Uterus (tissue), 4 donors: ENCODE results near the gene TMEM239. TPM values are rescaled to one million over a fixed set of nuclear protein-coding genes. Genes with fewer than 3 reads are reported as not detected.

Source experiments
- DNase-seq, 2 donors: peaks; one replicate each; pipeline ENCODE4 v3.0.0-alpha.2; 2019 to 2020
- H3K27ac ChIP-seq, 2 donors: fragments of 200-600 bp; sonication (generic); 1 replicate in 1 of 2; 2 replicates in 1 of 2; pipeline ENCODE4 v1.5.1; 2016 to 2018
- H3K27me3 ChIP-seq, 2 donors: fragments of 200-600 bp; sonication (generic); one replicate each; pipeline ENCODE4 v1.5.1; 2018 to 2019; ENCODE audit warnings: control low read depth in 1 of 2
- H3K36me3 ChIP-seq, 2 donors: fragments of 200-600 bp; sonication (generic); one replicate each; pipeline ENCODE4 v1.5.1; 2019; ENCODE audit warnings: control low read depth in 1 of 2
- H3K4me1 ChIP-seq, 2 donors: fragments of 200-600 bp; sonication (generic); one replicate each; pipeline ENCODE4 v1.5.1; 2018 to 2019; ENCODE audit warnings: control low read depth in 1 of 2
- H3K4me3 ChIP-seq, 2 donors: fragments of 200-600 bp; sonication (generic); 1 replicate in 1 of 2; 2 replicates in 1 of 2; pipeline ENCODE4 v1.5.1; 2018 to 2019; ENCODE audit warnings: mild to moderate bottlenecking in 1 of 2
- H3K9me3 ChIP-seq, 2 donors: fragments of 200-600 bp; sonication (generic); one replicate each; pipeline ENCODE4 v1.5.1; 2019; ENCODE audit warnings: control low read depth in 1 of 2
- POLR2A ChIP-seq, 2 donors: fragments of 450-650 bp; IDR thresholded peaks; one replicate each; pipeline ENCODE4 v1.6.1; 2016; ENCODE audit warnings: antibody characterized with exemption in 2 of 2, mild to moderate bottlenecking in 1 of 2, moderate library complexity in 1 of 2
- intact Hi-C: fragments of 100-400 bp; cut with DNase I; formaldehyde crosslinking; loops from one replicate; pipeline ENCODE4 v1.15.1; 2023; ENCODE audit warnings: low total_unique reads
- total RNA-seq, 4 donors: library from RNA; depleted of rRNA in 3 of 4; stranded (reverse); fragments of >200 nt in 3 of 4; gene quantifications; one replicate each; pipeline versions ENCODE4 v1.1.0 to v1.2.4, GENCODE V29; 2014 to 2023
- TF ChIP-seq, protein P1 (sequence below), 4 experiments: fragments of 200-600 bp in 2 of 4; fragments of 450-650 bp in 2 of 4; sonication (generic) in 2 of 4; IDR thresholded peaks; one replicate each; pipeline ENCODE4 v1.5.1; 2016 to 2019; ENCODE audit warnings: antibody characterized with exemption in 4 of 4, mild to moderate bottlenecking in 2 of 4, moderate library complexity in 1 of 4
- donor health status: DM: yes; HTN: yes; CAD: no.

Gene TMEM239
- total RNA-seq, 4 donors from 2014 or later: not detected

DNA sequence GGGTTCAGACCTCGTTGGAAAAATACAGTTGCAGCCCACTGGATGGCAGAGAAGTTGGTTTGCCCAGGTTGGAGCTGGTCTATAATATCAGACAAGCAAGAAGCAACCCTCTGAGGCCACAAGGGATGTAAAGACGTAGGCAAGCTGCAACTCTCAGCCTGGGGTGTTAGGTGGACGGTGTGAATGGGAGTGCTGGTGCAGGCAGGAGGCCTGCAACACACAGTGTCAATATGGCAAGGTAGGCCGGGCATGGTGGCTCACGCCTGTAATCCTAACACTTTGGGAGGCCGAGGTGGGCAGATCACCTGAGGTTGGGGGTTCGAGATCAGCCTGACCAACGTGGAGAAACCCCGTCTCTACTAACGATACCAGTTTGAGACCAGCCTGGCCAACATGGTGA, 34.9 kb downstream of the TMEM239 start:
- Histone ChIP-seq H3K9me3 (no peaks in the 10 kb centered on the region), H3K27me3 (no peaks in the 10 kb centered on the region), H3K4me1 (no peaks in the 10 kb centered on the region), H3K4me3 (no peak overlapping the region), H3K27ac (no peak overlapping the region), H3K36me3 (no peaks in the 10 kb centered on the region)
- intact Hi-C loops: no loop called here
- DNase-seq: no peak
- no peak for TF ChIP-seq POLR2A (IDR thresholded peaks at IDR 0.05)
- TF ChIP-seq, protein P1, sequence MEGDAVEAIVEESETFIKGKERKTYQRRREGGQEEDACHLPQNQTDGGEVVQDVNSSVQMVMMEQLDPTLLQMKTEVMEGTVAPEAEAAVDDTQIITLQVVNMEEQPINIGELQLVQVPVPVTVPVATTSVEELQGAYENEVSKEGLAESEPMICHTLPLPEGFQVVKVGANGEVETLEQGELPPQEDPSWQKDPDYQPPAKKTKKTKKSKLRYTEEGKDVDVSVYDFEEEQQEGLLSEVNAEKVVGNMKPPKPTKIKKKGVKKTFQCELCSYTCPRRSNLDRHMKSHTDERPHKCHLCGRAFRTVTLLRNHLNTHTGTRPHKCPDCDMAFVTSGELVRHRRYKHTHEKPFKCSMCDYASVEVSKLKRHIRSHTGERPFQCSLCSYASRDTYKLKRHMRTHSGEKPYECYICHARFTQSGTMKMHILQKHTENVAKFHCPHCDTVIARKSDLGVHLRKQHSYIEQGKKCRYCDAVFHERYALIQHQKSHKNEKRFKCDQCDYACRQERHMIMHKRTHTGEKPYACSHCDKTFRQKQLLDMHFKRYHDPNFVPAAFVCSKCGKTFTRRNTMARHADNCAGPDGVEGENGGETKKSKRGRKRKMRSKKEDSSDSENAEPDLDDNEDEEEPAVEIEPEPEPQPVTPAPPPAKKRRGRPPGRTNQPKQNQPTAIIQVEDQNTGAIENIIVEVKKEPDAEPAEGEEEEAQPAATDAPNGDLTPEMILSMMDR (IDR thresholded peaks at IDR 0.05): no peak

DNA sequence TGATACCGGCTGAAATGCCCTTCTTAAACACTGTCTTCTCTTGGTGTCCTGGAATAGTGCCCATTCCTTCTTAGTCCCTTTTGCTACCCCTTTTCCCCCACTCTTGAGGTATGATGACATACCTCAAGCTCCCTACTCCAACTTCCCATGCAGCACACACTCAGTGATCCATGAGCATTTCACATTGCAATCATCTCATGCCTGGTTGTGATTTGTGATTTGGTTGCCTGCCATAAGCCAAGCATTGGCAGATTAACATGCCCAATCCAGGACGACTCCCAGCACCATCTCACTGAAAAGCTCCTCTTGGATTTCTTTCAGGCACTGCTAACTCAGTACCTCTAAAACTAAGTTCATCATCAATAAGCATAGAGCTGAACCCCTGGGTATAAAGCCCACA, 42.4 kb downstream of the TMEM239 start:
- H3K27ac ChIP-seq: no peak overlapping the region

DNA sequence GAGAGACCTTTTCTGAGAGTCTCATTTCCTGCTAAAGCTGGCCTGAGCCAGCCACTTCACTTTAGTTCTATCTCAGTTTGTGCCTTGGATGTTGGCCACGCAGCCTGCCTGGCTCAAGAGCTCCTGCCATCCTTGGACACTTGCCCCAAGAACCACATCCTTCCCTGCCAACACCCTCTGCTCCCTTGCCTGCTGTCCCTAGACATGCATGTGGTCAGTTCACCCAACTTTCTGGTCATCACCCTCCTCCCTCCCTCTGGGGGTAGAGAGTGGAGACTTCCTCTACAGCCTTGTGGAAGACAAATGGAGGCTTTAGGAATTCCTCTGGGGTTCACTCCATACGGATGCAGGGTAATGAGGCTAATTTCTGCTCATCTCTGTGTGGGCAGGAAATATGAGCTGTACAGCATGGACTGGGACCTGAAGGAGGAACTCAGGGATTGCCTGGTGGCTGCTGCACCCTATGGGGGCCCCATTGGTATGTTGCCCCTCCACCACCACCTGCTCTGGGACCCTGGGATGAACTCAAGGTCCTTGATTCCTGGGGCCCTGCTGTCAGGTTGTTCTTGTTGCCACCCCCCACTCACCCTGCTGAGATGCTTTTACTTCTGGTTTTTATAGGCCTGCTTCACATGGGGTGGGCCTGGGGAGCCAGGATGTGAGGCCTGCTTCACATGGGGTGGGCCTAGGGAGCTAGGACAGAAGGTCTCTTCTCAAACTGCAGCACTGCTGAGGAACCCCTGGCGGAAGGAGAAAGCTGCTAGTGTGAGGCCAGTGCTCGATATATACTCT, 43.4 kb downstream of the TMEM239 start:
- intact Hi-C loops: no loop called here
- DNase-seq: no peak
- no peaks in the 10 kb centered on the region for H3K4me1 ChIP-seq
- H3K9me3 ChIP-seq: no peaks in the 10 kb centered on the region
- TF ChIP-seq, protein P1 (IDR thresholded peaks at IDR 0.05): no peak
- TF ChIP-seq POLR2A (IDR thresholded peaks at IDR 0.05): no peak
- no peaks in the 10 kb centered on the region for H3K36me3 ChIP-seq
- H3K4me3 ChIP-seq: no peak overlapping the region
- H3K27me3 ChIP-seq: no peaks in the 10 kb centered on the region
- no peak overlapping the region for H3K27ac ChIP-seq

More for the DNA sequence above, 42.4 kb downstream of the TMEM239 start:
- Histone ChIP-seq H3K4me3 (no peak overlapping the region), H3K27me3 (no peaks in the 10 kb centered on the region), H3K36me3 (no peaks in the 10 kb centered on the region), H3K4me1 (no peaks in the 10 kb centered on the region), H3K9me3 (no peaks in the 10 kb centered on the region)
- no peak for TF ChIP-seq POLR2A (IDR thresholded peaks at IDR 0.05)
- TF ChIP-seq, protein P1 (IDR thresholded peaks at IDR 0.05): no peak
- DNase-seq: no peak
- intact Hi-C loops: no loop called here

DNA sequence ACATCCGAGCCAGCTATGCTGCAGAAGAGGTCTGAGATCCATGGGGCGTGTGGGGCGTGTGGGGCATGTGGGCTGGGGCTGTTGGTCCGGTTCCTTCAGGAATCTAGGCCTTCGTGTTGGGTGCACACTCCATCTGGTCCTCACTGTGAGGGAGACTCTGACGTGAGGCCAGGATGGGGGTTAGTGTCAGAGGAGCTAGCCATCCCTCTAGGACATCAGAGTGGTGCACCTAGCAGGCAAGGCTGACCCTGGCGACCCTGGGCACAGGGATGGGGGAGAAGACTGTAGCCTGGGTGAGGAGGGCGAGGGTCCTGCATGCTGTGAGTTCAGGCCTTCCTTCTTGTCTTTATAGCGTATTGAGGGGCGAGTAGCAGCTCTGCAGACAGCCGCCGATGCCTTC, 48.5 kb downstream of the TMEM239 start:
- TF ChIP-seq, protein P1 (IDR thresholded peaks at IDR 0.05): no peak
- no peak for TF ChIP-seq POLR2A (IDR thresholded peaks at IDR 0.05)
- H3K36me3 ChIP-seq: no peaks in the 10 kb centered on the region
- no peak overlapping the region for H3K4me3 ChIP-seq
- intact Hi-C loops: no loop called here
- no peak for DNase-seq
- H3K27me3 ChIP-seq: no peaks in the 10 kb centered on the region
- H3K27ac ChIP-seq: no peak overlapping the region
- H3K9me3 ChIP-seq: no peaks in the 10 kb centered on the region
- no peaks in the 10 kb centered on the region for H3K4me1 ChIP-seq

DNA sequence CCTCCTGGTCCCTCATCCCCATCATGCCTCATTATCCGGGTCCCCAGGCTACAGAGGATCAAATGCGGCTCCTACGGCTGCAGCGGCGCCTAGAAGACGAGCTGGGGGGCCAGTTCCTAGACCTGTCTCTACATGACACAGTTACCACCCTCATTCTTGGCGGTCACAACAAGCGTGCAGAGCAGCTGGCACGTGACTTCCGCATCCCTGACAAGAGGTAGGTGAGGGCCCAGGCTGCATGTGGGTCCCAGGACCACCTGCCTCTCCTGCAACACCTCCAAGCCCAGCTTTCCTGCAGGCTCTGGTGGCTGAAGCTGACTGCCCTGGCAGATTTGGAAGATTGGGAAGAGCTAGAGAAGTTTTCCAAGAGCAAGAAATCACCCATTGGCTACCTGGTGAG, 48.9 kb downstream of the TMEM239 start:
- Histone ChIP-seq H3K27me3 (no peaks in the 10 kb centered on the region), H3K9me3 (no peaks in the 10 kb centered on the region), H3K4me1 (no peaks in the 10 kb centered on the region), H3K27ac (no peak overlapping the region), H3K36me3 (no peaks in the 10 kb centered on the region), H3K4me3 (no peak overlapping the region)
- TF ChIP-seq, protein P1 (IDR thresholded peaks at IDR 0.05): no peak
- TF ChIP-seq POLR2A (IDR thresholded peaks at IDR 0.05): no peak
- no peak for DNase-seq
- intact Hi-C loops: no loop called here
